ENCODE results near the gene TACR2.

DNA sequence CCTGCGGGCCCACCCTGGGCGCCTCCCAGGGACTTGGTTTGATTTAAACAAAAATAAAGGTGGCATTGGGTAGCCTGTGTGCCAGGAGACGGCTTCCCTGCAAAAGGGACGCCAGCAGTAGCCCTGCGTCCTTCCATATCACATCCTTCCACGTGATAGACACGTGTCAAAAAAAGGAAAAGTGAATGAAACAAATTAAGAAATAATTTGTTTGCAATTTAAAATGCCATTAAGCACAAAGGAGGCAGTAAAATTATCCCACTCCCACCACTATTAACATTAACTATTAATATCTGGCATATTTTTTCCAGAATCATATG is 7.6 kb downstream of the TACR2 start:
- TF ChIP-seq, protein P1, sequence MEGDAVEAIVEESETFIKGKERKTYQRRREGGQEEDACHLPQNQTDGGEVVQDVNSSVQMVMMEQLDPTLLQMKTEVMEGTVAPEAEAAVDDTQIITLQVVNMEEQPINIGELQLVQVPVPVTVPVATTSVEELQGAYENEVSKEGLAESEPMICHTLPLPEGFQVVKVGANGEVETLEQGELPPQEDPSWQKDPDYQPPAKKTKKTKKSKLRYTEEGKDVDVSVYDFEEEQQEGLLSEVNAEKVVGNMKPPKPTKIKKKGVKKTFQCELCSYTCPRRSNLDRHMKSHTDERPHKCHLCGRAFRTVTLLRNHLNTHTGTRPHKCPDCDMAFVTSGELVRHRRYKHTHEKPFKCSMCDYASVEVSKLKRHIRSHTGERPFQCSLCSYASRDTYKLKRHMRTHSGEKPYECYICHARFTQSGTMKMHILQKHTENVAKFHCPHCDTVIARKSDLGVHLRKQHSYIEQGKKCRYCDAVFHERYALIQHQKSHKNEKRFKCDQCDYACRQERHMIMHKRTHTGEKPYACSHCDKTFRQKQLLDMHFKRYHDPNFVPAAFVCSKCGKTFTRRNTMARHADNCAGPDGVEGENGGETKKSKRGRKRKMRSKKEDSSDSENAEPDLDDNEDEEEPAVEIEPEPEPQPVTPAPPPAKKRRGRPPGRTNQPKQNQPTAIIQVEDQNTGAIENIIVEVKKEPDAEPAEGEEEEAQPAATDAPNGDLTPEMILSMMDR (IDR thresholded peaks at IDR 0.05 in 4 of 5, conservative IDR thresholded peaks at IDR 0.05 in 1 of 5), result no peak
- TF ChIP-seq POLR2A (IDR thresholded peaks at IDR 0.05), result no peak
